Stomach (tissue), 9 donors: Measurements from ENCODE around the gene BACE1. TPM values are rescaled to one million over a fixed set of nuclear protein-coding genes. Genes with fewer than 3 reads are reported as not detected.

ENCODE experiments used
- DNase-seq, 2 donors: peaks; one replicate each; pipeline versions ENCODE4 v3.0.0 to v3.0.0-alpha.2; 2013 to 2019
- H3K27ac ChIP-seq, 5 donors: fragments of 200-600 bp in 4 of 5; sonication (generic) in 4 of 5; one replicate each; pipeline ENCODE4 v1.5.1; 2013 to 2019; ENCODE audit warnings: mild to moderate bottlenecking in 1 of 5, moderate library complexity in 1 of 5
- H3K27me3 ChIP-seq, 3 donors: fragments of 200-600 bp; sonication (generic); one replicate each; pipeline ENCODE4 v1.5.1; 2017 to 2019; ENCODE audit warnings: mixed run types in 1 of 3
- H3K36me3 ChIP-seq, 4 donors: fragments of 200-600 bp; sonication (generic); 1 replicate in 3 of 4; 2 replicates in 1 of 4; pipeline ENCODE4 v1.5.1; 2016 to 2019
- H3K4me1 ChIP-seq, 4 donors: fragments of 200-600 bp; sonication (generic); one replicate each; pipeline ENCODE4 v1.5.1; 2016 to 2019
- H3K4me3 ChIP-seq, 4 donors: fragments of 200-600 bp; sonication (generic) in 3 of 4; one replicate each; pipeline ENCODE4 v1.5.1; 2016 to 2019; ENCODE audit warnings: mild to moderate bottlenecking in 1 of 4
- H3K9me3 ChIP-seq, 4 donors: fragments of 200-600 bp; sonication (generic); one replicate each; pipeline ENCODE4 v1.5.1; 2016 to 2019
- EP300 ChIP-seq: sonication (generic); formaldehyde crosslinking; IDR thresholded peaks from one replicate; pipeline ENCODE4 v1.6.1; 2017; ENCODE audit warnings: antibody characterized with exemption
- POLR2A ChIP-seq, 4 donors: fragments of 450-650 bp; IDR thresholded peaks; one replicate each; pipeline ENCODE4 v1.6.1; 2016; ENCODE audit warnings: antibody characterized with exemption in 4 of 4, control low read depth in 2 of 4, mild to moderate bottlenecking in 1 of 4, moderate library complexity in 1 of 4
- POLR2AphosphoS5 ChIP-seq, 3 donors: sonication (generic); formaldehyde crosslinking; IDR thresholded peaks; one replicate each; pipeline ENCODE4 v1.6.1; 2016; ENCODE audit warnings: antibody characterized with exemption in 3 of 3
- WGBS, 5 donors: extraction: QIAGEN DNeasy Blood & Tissue Kit in 3 of 5; methylation state at CpG; one replicate each; pipeline versions ENCODE4 v1.1.5 to v1.1.7; 2013 to 2018; 5-methylcytosine and 5-hydroxymethylcytosine counted together
- intact Hi-C: fragments of 100-400 bp; cut with DNase I; formaldehyde crosslinking; loops from one replicate; pipeline ENCODE4 v1.15.1; 2023; ENCODE audit warnings: low total_unique reads
- polyA plus RNA-seq, 3 donors: library from polyadenylated mRNA; stranded (reverse); fragments of 200-250 nt; gene quantifications; one replicate each; pipeline ENCODE4 v1.2.3, GENCODE V29; 2013
- total RNA-seq, 5 donors: library from RNA; depleted of rRNA; stranded (reverse); fragments of >200 nt; gene quantifications; one replicate each; pipeline versions ENCODE4 v1.1.0 to v1.2.3, GENCODE V29; 2014 to 2016
- TF ChIP-seq, protein P1 (sequence below), 7 experiments: fragments of 450-650 bp in 4 of 7; fragments of 200-600 bp in 3 of 7; sonication (generic) in 3 of 7; IDR thresholded peaks; one replicate each; pipeline ENCODE4 v1.5.1; 2016 to 2019; ENCODE audit warnings: antibody characterized with exemption in 7 of 7, control low read depth in 2 of 7, mild to moderate bottlenecking in 1 of 7
- donor health status: healthy with polysubstance abuse.
- donor health status: Bipolar disorder and iron deficiency.
- donor health status: healthy.

BACE1 gene
- total and polyA plus RNA-seq, 8 donors, result 3.3 to 21.1 (median 14.2) TPM

DNA sequence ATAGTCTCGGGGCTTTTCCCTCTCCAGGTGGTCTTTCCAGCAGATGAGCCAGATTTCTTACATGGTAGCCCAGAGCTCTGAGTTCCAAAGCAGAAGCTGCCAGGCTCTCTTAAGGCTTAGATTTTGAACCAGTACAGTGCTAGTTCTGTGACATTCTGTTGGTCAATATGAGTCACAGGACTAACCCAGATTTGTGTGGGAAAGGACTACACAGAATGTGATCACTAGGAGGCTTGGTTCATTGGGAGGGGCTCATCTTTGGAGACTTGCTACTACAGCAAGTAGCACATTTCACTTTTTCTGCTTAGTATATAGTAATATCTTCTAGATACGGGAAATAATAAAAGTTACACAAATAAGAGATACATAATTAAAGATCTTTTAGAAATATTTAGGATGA is 59.5 kb downstream of the BACE1 start:
- no peak for TF ChIP-seq POLR2A (IDR thresholded peaks at IDR 0.05)
- TF ChIP-seq, protein P1, sequence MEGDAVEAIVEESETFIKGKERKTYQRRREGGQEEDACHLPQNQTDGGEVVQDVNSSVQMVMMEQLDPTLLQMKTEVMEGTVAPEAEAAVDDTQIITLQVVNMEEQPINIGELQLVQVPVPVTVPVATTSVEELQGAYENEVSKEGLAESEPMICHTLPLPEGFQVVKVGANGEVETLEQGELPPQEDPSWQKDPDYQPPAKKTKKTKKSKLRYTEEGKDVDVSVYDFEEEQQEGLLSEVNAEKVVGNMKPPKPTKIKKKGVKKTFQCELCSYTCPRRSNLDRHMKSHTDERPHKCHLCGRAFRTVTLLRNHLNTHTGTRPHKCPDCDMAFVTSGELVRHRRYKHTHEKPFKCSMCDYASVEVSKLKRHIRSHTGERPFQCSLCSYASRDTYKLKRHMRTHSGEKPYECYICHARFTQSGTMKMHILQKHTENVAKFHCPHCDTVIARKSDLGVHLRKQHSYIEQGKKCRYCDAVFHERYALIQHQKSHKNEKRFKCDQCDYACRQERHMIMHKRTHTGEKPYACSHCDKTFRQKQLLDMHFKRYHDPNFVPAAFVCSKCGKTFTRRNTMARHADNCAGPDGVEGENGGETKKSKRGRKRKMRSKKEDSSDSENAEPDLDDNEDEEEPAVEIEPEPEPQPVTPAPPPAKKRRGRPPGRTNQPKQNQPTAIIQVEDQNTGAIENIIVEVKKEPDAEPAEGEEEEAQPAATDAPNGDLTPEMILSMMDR (IDR thresholded peaks at IDR 0.05), result no peak
- no peak for TF ChIP-seq EP300
- TF ChIP-seq POLR2AphosphoS5 (IDR thresholded peaks at IDR 0.05), result no peak
- intact Hi-C loops, result no loop called here
- no peaks in the 10 kb centered on the region for H3K27me3 ChIP-seq
- 45 to 81% (median 49%) methylated on average over 2 of the region's 2 CpGs for WGBS, 5 donors
- no peak overlapping the region for H3K4me3 ChIP-seq
- no peak overlapping the region for H3K27ac ChIP-seq
- H3K36me3 ChIP-seq, result peaks cover 0 to 87% (median 81%) of the 10 kb centered on the region in 4 donors
- H3K9me3 ChIP-seq, result no peaks in the 10 kb centered on the region
- no peak for DNase-seq
- H3K4me1 ChIP-seq, result no peaks in the 10 kb centered on the region

DNA sequence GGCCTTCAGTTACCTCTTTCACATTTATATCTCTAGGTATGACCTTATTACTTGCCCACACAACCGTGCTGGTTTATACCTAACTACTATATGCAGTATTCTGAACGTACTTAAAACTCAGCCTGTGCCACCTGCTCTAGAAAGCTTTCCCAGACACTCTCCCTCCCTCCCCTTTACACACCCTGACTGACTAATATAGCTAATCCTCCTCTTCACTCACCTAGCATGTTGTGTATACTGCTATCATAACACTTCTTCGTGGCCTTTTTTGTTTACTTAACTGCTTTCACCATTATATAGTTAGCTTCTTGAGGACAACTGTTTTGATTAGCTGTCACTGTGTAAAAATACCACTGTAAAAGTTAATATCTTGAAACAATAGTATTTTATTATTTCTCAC is 60.1 kb downstream of the BACE1 start:
- H3K9me3 ChIP-seq, result no peaks in the 10 kb centered on the region
- no peaks in the 10 kb centered on the region for H3K27me3 ChIP-seq
- DNase-seq, result no peak
- H3K4me3 ChIP-seq, result no peak overlapping the region
- WGBS, 5 donors, result 74 to 79% (median 77%) methylated on average over 3 of the region's 3 CpGs
- intact Hi-C loops, result no loop called here
- no peaks in the 10 kb centered on the region for H3K4me1 ChIP-seq
- TF ChIP-seq POLR2AphosphoS5 (IDR thresholded peaks at IDR 0.05), result no peak
- TF ChIP-seq, protein P1 (IDR thresholded peaks at IDR 0.05), result no peak
- no peak for TF ChIP-seq EP300
- TF ChIP-seq POLR2A (IDR thresholded peaks at IDR 0.05), result no peak
- H3K27ac ChIP-seq, result no peak overlapping the region
- peaks cover 0 to 81% (median 75%) of the 10 kb centered on the region in 4 donors for H3K36me3 ChIP-seq

DNA sequence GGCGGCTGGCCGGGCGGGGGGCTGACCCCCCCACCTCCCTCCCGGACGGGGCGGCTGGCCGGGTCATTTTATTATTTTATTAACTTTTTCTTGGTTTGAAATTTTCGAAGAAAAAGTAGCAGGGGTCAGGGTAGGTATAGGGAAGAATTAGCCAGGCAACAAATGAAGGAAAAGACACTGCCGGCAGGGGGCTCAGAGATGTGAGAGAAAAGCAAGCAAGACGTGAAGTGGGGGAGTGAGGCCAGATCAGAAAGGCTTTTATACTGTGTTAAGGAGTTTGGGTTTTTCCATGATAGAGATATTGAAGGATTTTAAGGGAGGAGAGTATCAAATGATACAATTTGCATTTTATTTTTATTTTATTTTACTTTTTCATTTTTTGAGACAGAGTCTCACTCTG is 64.5 kb downstream of the BACE1 start:
- no peak for DNase-seq

DNA sequence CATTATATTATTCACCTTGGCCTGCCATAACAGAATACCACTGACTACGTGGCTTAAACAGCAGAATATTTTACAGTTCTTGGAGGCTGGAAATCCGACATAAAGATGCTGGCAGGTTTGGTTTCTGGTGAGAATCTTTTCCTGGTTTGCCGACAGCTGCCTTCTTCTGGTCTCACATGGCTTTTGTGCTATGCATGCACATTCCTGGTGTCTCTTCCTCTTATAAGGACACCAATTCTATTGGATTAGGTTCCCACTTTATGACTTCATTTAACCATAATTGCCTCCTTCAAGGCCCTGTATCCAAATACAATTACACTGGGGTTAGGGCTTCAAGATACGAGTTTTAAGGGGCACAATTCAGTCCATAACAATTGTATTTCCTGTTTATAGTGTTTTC is 66.5 kb downstream of the BACE1 start:
- Histone ChIP-seq H3K27me3 (no peaks in the 10 kb centered on the region), H3K9me3 (no peaks in the 10 kb centered on the region), H3K4me1 (no peaks in the 10 kb centered on the region), H3K4me3 (no peak overlapping the region), H3K36me3 (peaks cover 44 to 86% (median 80%) of the 10 kb centered on the region in 4 donors), H3K27ac (no peak overlapping the region)
- intact Hi-C loops, result no loop called here
- no peak for DNase-seq
- TF ChIP-seq POLR2A (IDR thresholded peaks at IDR 0.05) (no peak), POLR2AphosphoS5 (IDR thresholded peaks at IDR 0.05) (no peak), EP300 (no peak)
- TF ChIP-seq, protein P1 (IDR thresholded peaks at IDR 0.05), result no peak
- WGBS, 5 donors, result 85 to 92% (median 86%) methylated on average over 4 of the region's 4 CpGs

More for the DNA sequence above, 64.5 kb downstream of the BACE1 start:
- no peaks in the 10 kb centered on the region for H3K4me1 ChIP-seq
- no peak overlapping the region for H3K27ac ChIP-seq
- H3K27me3 ChIP-seq, result no peaks in the 10 kb centered on the region
- H3K4me3 ChIP-seq, result no peak overlapping the region
- peaks cover 26 to 85% (median 80%) of the 10 kb centered on the region in 4 donors for H3K36me3 ChIP-seq
- TF ChIP-seq POLR2A (IDR thresholded peaks at IDR 0.05) (no peak), EP300 (no peak), POLR2AphosphoS5 (IDR thresholded peaks at IDR 0.05) (no peak)
- TF ChIP-seq, protein P1 (IDR thresholded peaks at IDR 0.05), result no peak
- H3K9me3 ChIP-seq, result no peaks in the 10 kb centered on the region
- intact Hi-C loops, result no loop called here
- 94 to 96% (median 95%) methylated on average over 3 to 10 of the region's 10 CpGs for WGBS, 5 donors
